DOHH2 (cell line): ENCODE measurements around the gene AGBL5.

Experiments used
- H3F3A ChIP-seq: fragments of 200-600 bp; sonication (generic), shearing (Covaris generic); 2 replicates; pipeline ENCODE4 v1.6.0; 2016; ENCODE audit warnings: antibody characterized with exemption, mild to moderate bottlenecking; ENCODE audit not compliant: control insufficient read depth, insufficient read depth
- H3K27ac ChIP-seq: fragments of 200-600 bp; sonication (generic); 2 replicates; pipeline ENCODE4 v1.5.1; 2014; ENCODE audit warnings: low read depth, mild to moderate bottlenecking, low read length, moderate library complexity
- H3K27me3 ChIP-seq: fragments of 200-600 bp; sonication (generic); 2 replicates; pipeline ENCODE4 v1.6.1; 2014; ENCODE audit warnings: mild to moderate bottlenecking, low read length, mixed read lengths; ENCODE audit not compliant: control insufficient read depth
- H3K36me3 ChIP-seq: fragments of 200-600 bp; sonication (generic); 2 replicates; pipeline ENCODE4 v1.6.1; 2014; ENCODE audit warnings: mild to moderate bottlenecking, low read length, moderate library complexity, mixed read lengths; ENCODE audit not compliant: control insufficient read depth
- H3K4me1 ChIP-seq: fragments of 200-600 bp; sonication (generic); 2 replicates; pipeline ENCODE4 v1.6.1; 2014; ENCODE audit warnings: mild to moderate bottlenecking, low read length, mixed read lengths; ENCODE audit not compliant: control insufficient read depth
- H3K4me2 ChIP-seq: fragments of 200-600 bp; sonication (generic); 2 replicates; pipeline ENCODE4 v1.6.0; 2014; ENCODE audit warnings: mild to moderate bottlenecking, low read length, moderate library complexity
- H3K4me3 ChIP-seq: fragments of 200-600 bp; sonication (generic); 2 replicates; pipeline ENCODE4 v1.5.1; 2014; ENCODE audit warnings: mild to moderate bottlenecking, low read length, mixed read lengths
- H3K79me2 ChIP-seq: fragments of 200-600 bp; sonication (generic); 2 replicates; pipeline ENCODE4 v1.6.1; 2014; ENCODE audit warnings: mild to moderate bottlenecking, low read length, mixed read lengths; ENCODE audit not compliant: control insufficient read depth
- H3K9me2 ChIP-seq: fragments of 200-600 bp; sonication (generic); replicated peaks from 2 replicates; pipeline ENCODE4 v1.6.1; 2014; ENCODE audit warnings: mild to moderate bottlenecking, low read length, mixed read lengths; ENCODE audit not compliant: control insufficient read depth
- H3K9me3 ChIP-seq: fragments of 200-600 bp; sonication (generic); 2 replicates; pipeline ENCODE4 v1.6.1; 2014; ENCODE audit warnings: antibody characterized with exemption, low read length, mixed read lengths; ENCODE audit not compliant: control insufficient read depth, insufficient read depth
- H4K20me1 ChIP-seq: fragments of 200-600 bp; sonication (generic); 2 replicates; pipeline ENCODE4 v1.6.0; 2014; ENCODE audit warnings: low read depth, mild to moderate bottlenecking, antibody characterized with exemption, low read length, moderate library complexity; ENCODE audit not compliant: control insufficient read depth, insufficient read depth
- EZH2phosphoT487 ChIP-seq: fragments of 200-600 bp; sonication (generic); IDR thresholded peaks from 2 replicates; pipeline ENCODE4 v1.6.1; 2017; ENCODE audit warnings: borderline replicate concordance, mild to moderate bottlenecking, antibody characterized with exemption, low read length, moderate library complexity, mixed read lengths
- TF ChIP-seq, protein P1 (sequence below): fragments of 200-600 bp; sonication (generic); IDR thresholded peaks from one replicate; pipeline ENCODE4 v1.5.1; 2014; ENCODE audit warnings: antibody characterized with exemption, mild to moderate bottlenecking, low read depth, low read length; ENCODE audit not compliant: poor library complexity, severe bottlenecking

The AGBL5 gene

DNA sequence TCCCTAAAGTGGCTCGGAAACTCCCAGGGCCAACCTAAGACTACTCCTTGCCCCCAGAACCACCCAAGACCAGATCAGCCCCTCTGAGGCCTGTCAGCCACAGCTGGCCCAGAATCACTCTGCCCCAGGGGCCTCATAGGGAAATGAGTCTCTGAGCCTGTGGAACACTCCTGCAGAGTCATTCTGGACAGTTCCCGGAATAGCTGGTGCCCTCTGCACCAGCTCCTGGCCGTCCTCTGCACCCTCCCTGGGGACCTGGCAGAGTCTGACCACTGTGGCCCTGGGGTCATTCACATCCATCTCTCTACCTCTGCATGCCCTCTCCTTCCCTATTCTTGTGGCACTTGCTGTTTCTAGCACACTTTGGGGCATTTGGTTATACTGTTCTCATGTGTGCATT is 33.3 kb upstream of the AGBL5 start:
- Histone ChIP-seq H3K9me2 (no peaks in the 10 kb centered on the region), H3K27me3 (peaks cover 10% of the 10 kb centered on the region; the same call in 1 of the 2 replicates), H3K79me2 (no peaks in the 10 kb centered on the region), H3K4me2 (no peak overlapping the region), H3K27ac (no peak overlapping the region), H3F3A (no peaks in the 10 kb centered on the region), H3K4me3 (no peak overlapping the region), H4K20me1 (no peaks in the 10 kb centered on the region), H3K9me3 (no peaks in the 10 kb centered on the region), H3K4me1 (no peaks in the 10 kb centered on the region), H3K36me3 (no peaks in the 10 kb centered on the region)
- no peak for TF ChIP-seq EZH2phosphoT487
- TF ChIP-seq, protein P1, sequence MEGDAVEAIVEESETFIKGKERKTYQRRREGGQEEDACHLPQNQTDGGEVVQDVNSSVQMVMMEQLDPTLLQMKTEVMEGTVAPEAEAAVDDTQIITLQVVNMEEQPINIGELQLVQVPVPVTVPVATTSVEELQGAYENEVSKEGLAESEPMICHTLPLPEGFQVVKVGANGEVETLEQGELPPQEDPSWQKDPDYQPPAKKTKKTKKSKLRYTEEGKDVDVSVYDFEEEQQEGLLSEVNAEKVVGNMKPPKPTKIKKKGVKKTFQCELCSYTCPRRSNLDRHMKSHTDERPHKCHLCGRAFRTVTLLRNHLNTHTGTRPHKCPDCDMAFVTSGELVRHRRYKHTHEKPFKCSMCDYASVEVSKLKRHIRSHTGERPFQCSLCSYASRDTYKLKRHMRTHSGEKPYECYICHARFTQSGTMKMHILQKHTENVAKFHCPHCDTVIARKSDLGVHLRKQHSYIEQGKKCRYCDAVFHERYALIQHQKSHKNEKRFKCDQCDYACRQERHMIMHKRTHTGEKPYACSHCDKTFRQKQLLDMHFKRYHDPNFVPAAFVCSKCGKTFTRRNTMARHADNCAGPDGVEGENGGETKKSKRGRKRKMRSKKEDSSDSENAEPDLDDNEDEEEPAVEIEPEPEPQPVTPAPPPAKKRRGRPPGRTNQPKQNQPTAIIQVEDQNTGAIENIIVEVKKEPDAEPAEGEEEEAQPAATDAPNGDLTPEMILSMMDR: no peak

GRCh38 chr2:27019459-27019858 is 32.0 kb upstream of the AGBL5 start:
- no peaks in the 10 kb centered on the region for H3K9me2 ChIP-seq
- no peaks in the 10 kb centered on the region for H4K20me1 ChIP-seq
- peaks cover 5% of the 10 kb centered on the region; the same call in 1 of the 2 replicates for H3K27me3 ChIP-seq
- no peaks in the 10 kb centered on the region for H3K9me3 ChIP-seq
- no peak for TF ChIP-seq EZH2phosphoT487
- TF ChIP-seq, protein P1: no peak
- no peaks in the 10 kb centered on the region for H3K4me1 ChIP-seq
- no peaks in the 10 kb centered on the region for H3F3A ChIP-seq
- no peaks in the 10 kb centered on the region for H3K79me2 ChIP-seq
- H3K36me3 ChIP-seq: no peaks in the 10 kb centered on the region
- H3K4me3 ChIP-seq: no peak overlapping the region
- no peak overlapping the region for H3K27ac ChIP-seq
- H3K4me2 ChIP-seq: no peak overlapping the region

GRCh38 chr2:27019931-27020855 is 31.3 kb upstream of the AGBL5 start:
- Histone ChIP-seq H3K4me1 (no peaks in the 10 kb centered on the region), H3K9me3 (no peaks in the 10 kb centered on the region), H3K4me3 (no peak overlapping the region), H3K4me2 (no peak overlapping the region), H3K36me3 (no peaks in the 10 kb centered on the region), H3F3A (no peaks in the 10 kb centered on the region), H3K9me2 (no peaks in the 10 kb centered on the region), H3K79me2 (no peaks in the 10 kb centered on the region), H3K27ac (no peak overlapping the region), H3K27me3 (peaks cover 3% of the 10 kb centered on the region; the same call in 1 of the 2 replicates), H4K20me1 (no peaks in the 10 kb centered on the region)
- TF ChIP-seq, protein P1: no peak
- no peak for TF ChIP-seq EZH2phosphoT487
